HG02973 (cell line): Measurements from ENCODE around the gene ACOX1.

Source experiments
- ATAC-seq: cut with Tn5 transposase; IDR thresholded peaks from one replicate; pipeline ENCODE4 v1.9.1; 2021; ENCODE audit warnings: moderate library complexity; ENCODE audit not compliant: unreplicated experiment

Gene ACOX1

GRCh38 chr17:75978938-75979704 is at the start of gene ACOX1, which contains the start of gene TEN1:
Gene ACOX1, minus strand, starts transcription at chr17:75979166. Its CDS starts 93 bp downstream, at chr17:75979073.
Gene TEN1, plus strand, starts transcription at chr17:75979240. Its CDS starts 6,953 bp downstream, at chr17:75986193.
- peak; percentile 86 for ATAC-seq

- no peak for ATAC-seq
Measured at GRCh38 chr17:76027159-76027839, 48.3 kb upstream of the ACOX1 start, which contains the start of gene EVPL. Gene EVPL, minus strand, starts transcription at chr17:76027306. Its CDS starts 108 bp downstream, at chr17:76027198.

DNA sequence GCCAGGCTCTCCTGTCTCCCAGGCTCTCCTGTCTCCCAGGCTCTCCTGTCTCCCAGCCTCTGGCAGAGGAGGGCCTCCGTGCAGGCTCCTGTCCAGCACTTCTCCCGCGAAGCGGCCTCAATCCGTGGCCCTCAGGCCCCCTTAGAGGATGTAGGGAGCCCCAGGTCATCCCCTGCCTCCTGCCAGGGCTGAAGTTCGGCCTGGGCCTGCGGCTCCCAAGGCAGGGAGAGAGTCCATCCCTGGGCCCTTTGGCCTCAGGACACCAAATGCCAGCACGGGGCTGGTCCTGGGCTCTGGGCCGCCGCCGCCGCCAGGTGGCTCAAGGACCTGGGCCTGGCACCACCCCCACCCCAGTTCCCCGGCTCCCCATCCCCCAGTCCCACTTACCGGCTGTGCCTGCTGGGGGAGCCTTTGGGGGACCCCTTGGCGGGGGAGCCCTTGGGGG is 47.8 kb upstream of the ACOX1 start:
- ATAC-seq: no peak

DNA sequence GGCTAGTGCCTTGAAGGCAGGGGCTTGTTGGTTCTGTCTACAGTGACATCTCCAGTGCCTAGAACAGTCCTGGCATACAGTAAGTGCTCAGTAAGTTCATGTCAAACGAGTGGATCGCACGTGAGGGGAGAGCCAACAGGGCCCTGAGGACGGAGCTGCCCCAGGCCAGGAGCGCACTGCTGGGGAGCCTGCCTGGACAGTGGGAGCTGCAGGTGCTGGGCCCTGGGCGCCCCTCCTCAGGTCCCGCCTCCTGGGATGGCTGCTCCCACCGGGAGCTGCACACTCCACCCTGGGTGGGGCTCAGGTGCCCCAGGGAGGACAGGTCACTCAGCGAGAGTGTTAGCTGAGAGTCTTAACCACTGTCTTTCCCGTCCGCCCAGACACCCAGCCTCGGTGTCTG is 46.3 kb upstream of the ACOX1 start:
- ATAC-seq: no peak

GRCh38 chr17:76024353-76024752 is 45.4 kb upstream of the ACOX1 start:
- no peak for ATAC-seq

GRCh38 chr17:76023900-76024237 is 44.9 kb upstream of the ACOX1 start:
- ATAC-seq: no peak

DNA sequence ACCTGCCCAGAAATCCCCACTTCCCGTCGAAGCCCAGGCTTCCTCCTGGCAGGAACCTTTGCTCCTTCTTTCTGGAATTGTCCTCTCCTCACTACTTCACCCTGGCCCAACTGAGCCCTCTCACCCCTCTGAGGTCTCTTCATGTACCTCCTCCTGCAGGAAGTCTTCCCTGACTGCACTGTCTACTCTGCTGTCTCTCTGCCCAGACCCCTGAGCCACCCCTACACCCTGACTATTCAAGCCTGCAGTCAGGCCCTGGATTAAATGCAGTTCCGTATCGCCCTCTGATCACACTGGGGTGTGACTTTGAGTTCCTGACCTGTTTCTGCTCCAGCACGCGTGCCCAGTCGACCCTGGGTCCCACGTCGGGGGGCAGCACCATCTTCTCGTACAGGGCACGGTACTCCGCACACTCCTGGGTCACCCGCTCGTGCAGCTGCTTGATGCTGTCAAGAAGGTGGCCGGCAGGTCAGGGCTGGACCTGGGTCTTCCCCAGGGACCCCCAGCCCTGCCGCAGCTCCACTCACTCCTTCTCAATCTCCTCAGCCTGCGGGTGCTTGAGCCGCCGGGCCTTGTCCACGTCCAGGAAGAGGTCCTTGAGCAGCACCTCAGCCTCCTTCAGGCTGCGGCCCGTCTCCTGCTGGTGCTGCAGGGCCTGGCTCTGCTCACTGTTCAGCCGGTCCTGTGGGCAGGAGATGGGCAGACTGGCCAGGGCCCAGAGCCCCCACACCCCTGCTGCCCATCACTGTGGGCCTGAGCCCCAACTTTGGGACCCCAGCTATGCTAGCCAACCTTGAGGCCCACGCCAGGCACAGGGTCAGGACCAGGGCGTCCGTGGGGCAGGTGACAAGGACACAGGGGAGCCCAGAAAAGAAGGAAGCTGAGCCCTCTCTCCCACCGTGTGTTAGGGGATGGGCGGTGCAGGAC is 44.3 kb upstream of the ACOX1 start:
- no peak for ATAC-seq

DNA sequence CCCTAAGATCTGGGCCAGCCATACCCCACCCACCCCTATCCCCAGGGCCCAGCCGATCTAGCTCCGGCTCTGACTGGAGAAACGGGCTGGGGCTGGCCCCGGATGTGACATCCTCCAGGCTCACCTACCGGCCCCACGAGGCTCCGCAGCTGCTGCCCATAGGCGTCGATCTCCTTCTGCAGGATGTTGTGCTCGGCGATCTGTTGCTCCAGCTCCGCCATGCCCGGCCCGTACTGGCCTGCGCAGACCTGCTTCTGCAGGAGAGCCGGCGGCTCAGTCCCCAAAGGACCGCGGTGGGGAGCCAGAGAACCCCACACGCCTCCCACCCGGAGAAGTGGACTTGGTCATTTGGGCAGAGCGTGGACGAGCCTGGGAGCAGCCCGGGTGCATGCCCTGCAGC is 43.3 kb upstream of the ACOX1 start:
- ATAC-seq: no peak

GRCh38 chr17:76019833-76020467 is 41.0 kb upstream of the ACOX1 start:
- ATAC-seq: no peak

GRCh38 chr17:76018801-76019200 is 39.8 kb upstream of the ACOX1 start:
- no peak for ATAC-seq

GRCh38 chr17:76018340-76018680 is 39.3 kb upstream of the ACOX1 start:
- ATAC-seq: no peak

- ATAC-seq: no peak
Measured at GRCh38 chr17:76017481-76018339, 38.7 kb upstream of the ACOX1 start.

DNA sequence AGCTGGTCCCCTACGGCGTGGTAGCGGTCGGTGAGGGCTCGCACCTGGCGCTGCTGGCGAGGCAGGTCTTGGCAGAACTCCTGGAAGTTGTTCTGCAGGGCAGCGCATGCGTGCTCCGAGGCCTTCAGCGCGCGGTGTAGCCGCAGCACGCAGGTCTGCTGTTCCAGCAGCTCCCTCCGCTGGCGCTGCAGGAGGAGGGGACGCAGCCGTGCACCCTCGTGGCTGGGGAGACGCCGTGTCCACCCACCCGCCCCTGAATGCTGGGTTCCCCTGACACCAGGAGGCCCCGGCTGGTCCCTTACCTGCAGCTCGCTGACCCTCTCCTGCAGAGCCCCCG is 35.9 kb upstream of the ACOX1 start:
- no peak for ATAC-seq

DNA sequence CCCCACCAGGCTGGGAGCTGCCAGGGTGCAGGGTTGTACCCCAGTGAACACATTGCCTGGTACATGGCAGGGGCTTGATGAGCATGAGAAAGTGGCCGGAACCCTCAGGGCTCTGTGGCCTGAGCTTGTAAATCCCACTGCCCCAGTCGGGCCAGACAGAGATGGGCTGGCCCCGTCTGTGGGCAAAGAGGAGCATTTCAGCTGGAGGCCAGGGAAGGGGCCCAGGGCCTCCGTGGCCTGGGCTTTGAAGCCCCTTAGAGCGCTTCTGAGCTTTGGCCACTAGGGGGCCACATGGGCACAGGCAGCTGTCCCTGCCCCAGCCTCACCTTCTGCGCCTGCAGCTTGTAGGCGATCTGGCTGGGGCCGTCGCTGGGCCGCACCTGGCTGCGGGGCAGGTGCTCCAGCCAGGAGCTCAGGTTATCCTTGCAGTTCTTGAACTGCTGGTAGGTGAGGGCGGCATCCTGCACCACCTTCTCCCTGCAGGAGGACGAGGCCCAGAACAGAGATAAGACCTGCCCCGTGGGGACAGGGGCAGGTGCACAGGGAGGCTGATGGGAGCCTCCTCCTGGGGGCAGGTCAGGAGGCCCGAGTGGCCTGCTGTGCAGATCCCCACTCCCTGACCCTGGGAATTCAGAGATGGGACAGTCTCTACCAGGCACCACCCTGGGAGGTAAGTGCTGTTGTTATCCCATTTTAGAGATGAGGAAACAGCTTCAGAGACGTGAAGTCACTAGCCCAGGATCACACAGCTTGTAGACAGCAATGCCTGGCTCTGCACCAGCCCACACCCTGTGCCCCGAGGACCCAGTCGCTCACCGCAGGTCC is 35.3 kb upstream of the ACOX1 start:
- ATAC-seq: no peak

- no peak for ATAC-seq
Measured at GRCh38 chr17:76013377-76013932, 34.5 kb upstream of the ACOX1 start.

DNA sequence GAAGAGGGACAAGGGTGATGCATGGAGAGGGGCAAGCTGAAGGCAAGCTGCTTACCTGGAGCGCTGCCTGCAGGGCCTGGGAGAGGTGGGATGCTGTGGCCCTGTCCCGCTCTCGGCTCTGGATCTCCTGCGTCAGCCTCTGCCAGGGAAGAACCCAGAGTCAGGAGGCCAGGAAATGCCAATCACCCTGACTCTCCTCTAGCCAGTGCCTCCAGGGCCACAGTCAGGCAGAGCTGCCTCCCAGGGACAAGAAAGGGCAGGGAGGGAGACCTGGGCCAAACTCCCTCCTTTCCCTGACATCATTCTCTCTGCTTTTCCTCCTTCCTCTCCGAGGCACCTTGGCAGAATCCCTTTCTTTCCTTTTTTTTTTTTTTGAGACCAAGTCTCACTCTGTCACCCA is 33.0 kb upstream of the ACOX1 start:
- no peak for ATAC-seq

DNA sequence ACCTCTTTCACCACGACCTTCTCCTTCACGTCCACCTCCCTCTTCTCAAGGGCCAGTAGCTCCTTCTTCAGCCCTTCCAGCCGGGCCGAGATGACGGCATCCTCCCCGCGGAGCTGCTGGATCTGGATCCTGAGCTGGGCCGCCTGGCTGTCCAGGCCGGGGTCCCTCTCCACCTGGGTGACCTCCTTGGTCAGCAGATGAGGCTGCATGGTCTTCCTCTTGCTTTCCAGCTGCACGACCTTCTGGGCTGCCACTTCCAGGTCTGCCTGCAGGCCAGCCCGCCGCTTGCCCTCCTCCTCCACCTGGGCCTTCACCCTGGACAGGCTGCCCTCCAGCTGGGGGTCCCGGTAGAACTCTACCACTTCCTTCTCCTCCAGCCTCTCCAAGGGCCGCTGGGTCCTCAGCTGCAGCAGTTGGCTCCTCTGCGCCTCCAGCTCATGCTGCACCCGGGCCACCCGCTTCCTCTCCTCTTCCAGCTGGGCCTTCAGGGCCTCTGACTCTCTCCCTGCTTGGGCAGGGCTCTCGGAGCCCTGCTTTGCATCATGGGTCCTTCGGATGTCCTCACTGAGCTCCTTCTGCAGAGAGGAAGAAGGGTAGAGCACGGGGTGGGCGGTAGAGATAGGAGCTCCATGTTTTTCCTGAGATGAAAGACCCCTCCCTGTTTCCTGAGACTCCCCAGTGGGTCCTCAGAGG is 31.1 kb upstream of the ACOX1 start:
- ATAC-seq: no peak

DNA sequence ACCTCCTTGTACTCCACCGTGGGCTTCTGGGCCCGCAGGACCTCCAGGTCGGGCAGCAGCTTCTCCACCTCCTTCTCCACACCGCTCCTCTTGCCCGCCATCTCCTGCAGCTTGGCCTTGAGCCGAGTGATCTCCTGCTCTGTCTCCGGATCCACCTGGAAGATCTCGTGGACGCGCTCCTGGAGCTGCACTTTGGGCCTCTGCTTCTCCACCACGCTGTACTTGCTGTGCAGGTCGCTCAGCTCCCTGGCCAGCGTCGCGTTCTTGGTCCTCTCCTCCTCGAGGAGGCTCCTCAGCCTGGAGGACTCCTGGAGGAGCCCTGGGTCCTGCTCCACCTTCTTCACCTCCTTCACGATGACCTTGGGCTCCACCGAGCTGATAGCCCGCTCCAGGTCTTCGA is 30.5 kb upstream of the ACOX1 start:
- no peak for ATAC-seq
